Muscle layer of duodenum (tissue), 2 donors: ENCODE results near the gene HBG1.
"Not testable (repeated sequence)": the region's sequence is repeated elsewhere in the genome, so short reads cannot be mapped to it uniquely, and the experiment has no call there.

Source experiments
- H3K27ac ChIP-seq: one replicate; pipeline ENCODE4 v1.7.0; 2013; ENCODE audit warnings: mild to moderate bottlenecking, low read length
- H3K27me3 ChIP-seq: one replicate; pipeline ENCODE4 v1.7.0; 2013; ENCODE audit warnings: low read depth, mild to moderate bottlenecking, control low read depth, low read length
- H3K36me3 ChIP-seq, 2 donors: one replicate each; pipeline ENCODE4 v1.7.0; 2013; ENCODE audit warnings: low read length in 2 of 2, control low read depth in 1 of 2, mild to moderate bottlenecking in 1 of 2; ENCODE audit not compliant: insufficient read depth in 2 of 2, control insufficient read depth in 1 of 2
- H3K4me1 ChIP-seq, 2 donors: one replicate each; pipeline ENCODE4 v1.7.0; 2013; ENCODE audit warnings: low read length in 2 of 2, mild to moderate bottlenecking in 2 of 2, control low read depth in 1 of 2, moderate library complexity in 1 of 2; ENCODE audit not compliant: insufficient read depth in 2 of 2, control insufficient read depth in 1 of 2
- H3K4me3 ChIP-seq, 2 donors: one replicate each; pipeline ENCODE4 v1.7.0; 2013; ENCODE audit warnings: low read length in 2 of 2, low read depth in 1 of 2, mild to moderate bottlenecking in 1 of 2
- H3K9me3 ChIP-seq, 2 donors: one replicate each; pipeline ENCODE4 v1.7.0; 2013; ENCODE audit warnings: low read length in 2 of 2, control low read depth in 1 of 2, mild to moderate bottlenecking in 1 of 2; ENCODE audit not compliant: control insufficient read depth in 1 of 2
- donor health status: healthy.

The HBG1 gene

DNA sequence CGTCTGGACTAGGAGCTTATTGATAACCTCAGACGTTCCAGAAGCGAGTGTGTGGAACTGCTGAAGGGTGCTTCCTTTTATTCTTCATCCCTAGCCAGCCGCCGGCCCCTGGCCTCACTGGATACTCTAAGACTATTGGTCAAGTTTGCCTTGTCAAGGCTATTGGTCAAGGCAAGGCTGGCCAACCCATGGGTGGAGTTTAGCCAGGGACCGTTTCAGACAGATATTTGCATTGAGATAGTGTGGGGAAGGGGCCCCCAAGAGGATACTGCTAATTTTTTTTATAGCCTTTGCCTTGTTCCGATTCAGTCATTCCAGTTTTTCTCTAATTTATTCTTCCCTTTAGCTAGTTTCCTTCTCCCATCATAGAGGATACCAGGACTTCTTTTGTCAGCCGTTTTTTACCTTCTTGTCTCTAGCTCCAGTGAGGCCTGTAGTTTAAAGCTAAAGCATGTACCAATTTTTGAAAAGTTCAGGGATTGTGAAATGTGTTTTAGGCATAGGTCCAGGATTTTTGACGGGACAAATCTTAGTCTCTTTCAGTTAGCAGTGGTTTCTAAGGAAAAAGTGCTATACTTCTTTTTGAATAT lies at the start of gene HBG1:
TSS of gene HBG1 (minus strand) at position 51 of the 590 bp plus-strand sequence. CDS start 53 bp downstream, outside the sequence.
- not testable (repeated sequence) for H3K9me3 ChIP-seq, H3K36me3 ChIP-seq, H3K4me1 ChIP-seq, H3K27me3 ChIP-seq, H3K4me3 ChIP-seq, H3K27ac ChIP-seq

DNA sequence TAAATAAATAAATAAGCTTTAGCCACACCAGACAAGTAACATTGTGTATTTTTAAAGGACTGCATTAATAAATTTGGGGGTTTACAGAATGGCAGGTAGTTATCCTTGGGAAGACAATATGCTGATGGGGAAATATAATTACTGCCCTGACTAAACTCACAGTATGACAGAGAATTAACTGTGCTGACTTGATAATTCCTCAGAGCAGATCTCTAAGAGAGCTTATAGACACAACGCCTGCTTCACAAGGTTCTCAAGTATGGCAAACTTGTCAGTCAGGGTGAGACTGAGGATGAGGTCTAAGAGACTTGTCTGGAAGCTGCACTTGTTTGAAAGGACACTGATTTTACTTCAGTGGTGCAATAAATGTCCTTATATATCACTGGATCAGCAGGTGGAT lies 48.8 kb upstream of the HBG1 start:
- Histone ChIP-seq H3K4me1 (no peaks in the 10 kb centered on the region), H3K27ac (no peak overlapping the region), H3K36me3 (no peaks in the 10 kb centered on the region), H3K4me3 (no peak overlapping the region), H3K27me3 (no peaks in the 10 kb centered on the region), H3K9me3 (no peaks in the 10 kb centered on the region)

DNA sequence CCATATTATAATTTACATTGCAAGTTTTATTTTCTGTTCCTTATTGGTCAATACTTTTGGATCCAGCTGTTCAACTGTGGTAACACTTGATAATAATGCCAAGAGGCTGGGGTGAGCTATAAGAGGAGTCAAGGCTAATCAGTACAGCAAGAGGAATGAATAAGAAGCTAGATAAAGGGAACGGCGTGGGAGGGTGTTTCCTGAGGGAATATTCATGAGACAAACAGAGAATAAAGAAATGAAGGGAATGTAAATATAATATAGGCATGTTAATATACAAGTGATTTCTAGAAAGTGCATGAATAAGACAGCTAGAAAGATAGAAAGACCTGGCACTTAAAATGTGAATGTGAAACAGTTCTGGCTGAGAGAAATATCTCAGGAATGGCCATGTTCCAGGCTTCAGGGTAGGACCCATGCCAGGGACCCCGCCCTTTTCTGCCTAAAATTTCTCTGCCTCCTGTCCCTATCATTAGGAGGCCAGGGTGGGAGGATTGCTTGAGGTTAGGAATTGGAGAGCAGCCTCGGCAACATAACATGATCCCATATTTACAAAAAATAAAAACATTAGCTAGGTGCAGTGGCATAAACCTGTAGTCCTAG lies 48.2 kb upstream of the HBG1 start:
- no peaks in the 10 kb centered on the region for H3K9me3 ChIP-seq

DNA sequence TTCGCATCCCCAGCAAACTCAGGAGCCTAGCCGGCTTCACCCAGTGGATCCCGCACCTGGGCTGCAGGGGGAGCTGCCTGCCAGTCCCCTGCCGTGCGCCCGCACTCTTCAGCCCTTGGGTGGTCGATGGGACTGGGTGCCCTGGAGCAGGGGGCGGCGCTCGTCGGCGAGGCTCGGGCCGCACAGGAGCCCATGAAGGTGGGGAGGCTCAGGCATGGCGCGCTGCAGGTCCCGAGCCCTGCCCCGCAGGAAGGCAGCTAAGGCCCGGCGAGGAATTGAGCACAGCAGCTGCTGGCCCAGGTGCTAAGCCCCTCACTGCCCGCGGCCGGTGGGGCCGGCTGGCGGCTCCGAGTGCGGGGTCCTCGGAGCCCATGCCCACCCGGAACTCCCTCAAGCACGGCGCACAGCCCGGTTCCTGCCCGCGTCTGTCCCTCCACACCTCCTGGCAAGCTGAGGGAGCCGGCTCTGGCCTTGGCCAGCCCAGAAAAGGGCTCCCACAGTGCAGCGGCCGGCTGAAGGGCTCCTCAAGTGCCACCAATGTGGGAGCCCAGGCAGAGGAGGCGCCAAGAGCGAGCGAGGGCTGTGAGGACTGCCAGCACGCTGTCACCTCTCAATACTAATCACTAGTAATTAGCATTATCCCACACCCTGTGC lies 44.8 kb upstream of the HBG1 start:
- H3K36me3 ChIP-seq, H3K4me1 ChIP-seq, H3K27me3 ChIP-seq, H3K9me3 ChIP-seq, H3K27ac ChIP-seq, H3K4me3 ChIP-seq: not testable (repeated sequence)

More for the DNA sequence above, 48.2 kb upstream of the HBG1 start:
- Histone ChIP-seq H3K27me3 (no peaks in the 10 kb centered on the region), H3K4me3 (no peak overlapping the region), H3K27ac (no peak overlapping the region), H3K4me1 (no peaks in the 10 kb centered on the region), H3K36me3 (no peaks in the 10 kb centered on the region)

DNA sequence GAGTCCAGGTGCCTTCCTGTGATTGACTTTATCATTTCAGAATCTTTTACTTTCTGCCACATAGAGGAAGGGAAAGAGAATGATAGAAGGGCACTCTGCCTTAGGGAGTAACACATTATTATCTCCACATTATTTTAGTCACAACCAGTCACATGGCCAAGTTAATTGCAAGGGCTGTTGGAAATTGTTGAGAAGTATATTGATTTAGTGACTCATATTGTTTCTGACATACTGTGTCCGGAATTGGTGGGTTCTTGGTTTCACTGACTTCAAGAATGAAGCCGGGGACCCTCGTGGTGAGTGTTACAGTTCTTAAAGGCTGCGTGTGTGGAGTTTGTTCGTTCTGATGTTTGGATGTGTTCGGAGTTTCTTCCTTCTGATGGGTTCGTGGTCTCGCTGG lies 43.4 kb upstream of the HBG1 start:
- Histone ChIP-seq H3K27ac (no peak overlapping the region), H3K4me1 (no peaks in the 10 kb centered on the region), H3K36me3 (no peaks in the 10 kb centered on the region), H3K9me3 (no peaks in the 10 kb centered on the region), H3K4me3 (no peak overlapping the region), H3K27me3 (no peaks in the 10 kb centered on the region)

DNA sequence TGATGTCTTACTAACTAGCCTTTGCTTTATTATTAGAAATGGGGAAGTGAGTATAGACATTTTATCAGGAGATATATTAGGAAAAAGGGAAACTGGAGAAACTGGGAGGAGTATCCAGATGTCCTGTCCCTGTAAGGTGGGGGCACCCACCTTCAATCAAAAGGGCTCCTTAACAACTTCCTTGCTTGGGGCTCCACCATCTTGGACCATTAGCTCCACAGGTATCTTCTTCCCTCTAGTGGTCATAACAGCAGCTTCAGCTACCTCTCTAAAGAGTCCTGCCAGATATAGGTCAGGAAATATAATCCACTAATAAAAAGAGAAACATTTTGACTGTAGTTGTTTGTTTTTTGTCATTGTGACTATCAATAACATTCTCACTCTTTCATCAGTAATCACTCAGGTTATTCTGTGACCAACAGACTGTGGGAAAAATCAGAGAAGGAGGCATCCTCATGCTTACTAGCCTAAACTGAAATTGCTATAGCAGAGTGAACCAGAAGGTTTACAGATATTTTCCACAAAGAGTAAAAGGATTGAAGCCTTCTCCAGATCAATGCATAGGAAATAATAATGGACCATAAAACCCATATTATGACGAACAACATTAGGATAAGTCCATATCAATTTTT lies 41.7 kb upstream of the HBG1 start:
- H3K4me1 ChIP-seq, result no peaks in the 10 kb centered on the region
- H3K27ac ChIP-seq, result no peak overlapping the region
- no peak overlapping the region for H3K4me3 ChIP-seq
- no peaks in the 10 kb centered on the region for H3K36me3 ChIP-seq
- no peaks in the 10 kb centered on the region for H3K27me3 ChIP-seq
- no peaks in the 10 kb centered on the region for H3K9me3 ChIP-seq

DNA sequence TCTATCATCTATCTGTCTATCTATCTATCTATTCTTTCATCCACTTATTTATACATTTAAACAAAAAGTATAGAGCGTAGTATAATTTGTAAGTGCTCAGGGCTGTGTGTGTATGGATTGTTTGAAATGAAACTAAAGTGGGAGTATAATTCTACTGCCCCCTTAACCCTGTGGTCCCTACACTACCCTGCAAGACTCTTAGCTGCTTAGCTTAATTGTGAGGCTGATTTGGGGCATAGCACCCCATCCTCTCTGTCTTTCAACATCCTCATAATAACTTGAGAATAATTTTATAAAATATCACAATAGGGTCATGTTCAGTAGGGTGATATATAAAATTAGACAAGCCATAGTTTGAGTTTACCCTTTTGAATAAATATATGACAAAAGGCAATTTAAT lies 40.4 kb upstream of the HBG1 start:
- H3K27me3 ChIP-seq, result no peaks in the 10 kb centered on the region
- no peaks in the 10 kb centered on the region for H3K4me1 ChIP-seq
- no peaks in the 10 kb centered on the region for H3K36me3 ChIP-seq
- no peak overlapping the region for H3K4me3 ChIP-seq
- H3K9me3 ChIP-seq, result no peaks in the 10 kb centered on the region
- no peak overlapping the region for H3K27ac ChIP-seq

DNA sequence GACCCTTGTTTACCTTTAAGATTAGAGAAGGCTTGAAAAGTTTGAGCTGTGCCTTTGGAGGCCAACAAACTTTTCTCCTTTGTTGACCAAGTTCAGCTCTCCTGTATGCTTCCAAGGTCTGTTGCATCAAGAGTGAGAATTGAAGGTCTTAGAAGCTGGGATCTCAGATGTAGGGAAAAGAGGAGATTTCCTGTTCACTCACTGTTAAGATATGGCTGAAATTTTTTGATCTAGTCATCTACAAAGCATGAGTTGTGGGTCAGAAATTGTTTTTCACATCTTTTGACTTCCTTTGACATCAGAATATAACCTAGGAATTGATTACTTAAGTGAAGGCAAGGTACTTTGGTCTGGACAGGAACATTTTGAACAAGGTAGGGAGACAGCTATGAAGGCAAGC lies 40.0 kb upstream of the HBG1 start:
- Histone ChIP-seq H3K9me3 (no peaks in the 10 kb centered on the region), H3K36me3 (no peaks in the 10 kb centered on the region), H3K27me3 (no peaks in the 10 kb centered on the region), H3K4me3 (no peak overlapping the region), H3K27ac (no peak overlapping the region), H3K4me1 (no peaks in the 10 kb centered on the region)

DNA sequence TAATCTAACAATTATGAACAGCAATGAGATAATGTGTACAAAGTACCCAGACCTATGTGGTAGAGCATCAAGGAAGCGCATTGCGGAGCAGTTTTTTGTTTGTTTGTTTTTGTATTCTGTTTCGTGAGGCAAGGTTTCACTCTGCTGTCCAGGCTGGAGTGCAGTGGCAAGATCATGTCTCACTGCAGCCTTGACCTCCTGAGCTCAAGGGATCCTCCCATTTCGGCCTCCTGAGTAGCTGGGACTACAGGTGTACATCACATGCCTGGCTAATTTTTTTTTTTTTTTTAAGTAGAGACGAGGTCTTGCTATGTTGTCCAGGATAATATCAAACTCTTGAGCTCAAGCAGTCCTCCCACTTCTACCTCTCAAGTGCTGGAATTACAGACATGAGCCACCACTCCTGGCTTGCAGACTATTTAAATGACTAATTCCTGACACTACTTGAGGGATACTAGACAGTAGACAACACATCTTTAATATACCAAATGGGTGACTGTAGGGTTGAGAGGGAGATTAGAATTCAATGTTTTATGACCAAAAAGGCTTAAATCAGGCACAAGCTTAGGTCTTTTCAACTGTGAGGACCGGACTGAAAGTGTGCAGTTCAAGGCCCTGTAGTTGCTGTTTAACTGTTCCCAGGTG lies 39.4 kb upstream of the HBG1 start:
- Histone ChIP-seq H3K9me3 (no peaks in the 10 kb centered on the region), H3K4me1 (no peaks in the 10 kb centered on the region), H3K4me3 (no peak overlapping the region), H3K27ac (no peak overlapping the region), H3K36me3 (no peaks in the 10 kb centered on the region), H3K27me3 (no peaks in the 10 kb centered on the region)

DNA sequence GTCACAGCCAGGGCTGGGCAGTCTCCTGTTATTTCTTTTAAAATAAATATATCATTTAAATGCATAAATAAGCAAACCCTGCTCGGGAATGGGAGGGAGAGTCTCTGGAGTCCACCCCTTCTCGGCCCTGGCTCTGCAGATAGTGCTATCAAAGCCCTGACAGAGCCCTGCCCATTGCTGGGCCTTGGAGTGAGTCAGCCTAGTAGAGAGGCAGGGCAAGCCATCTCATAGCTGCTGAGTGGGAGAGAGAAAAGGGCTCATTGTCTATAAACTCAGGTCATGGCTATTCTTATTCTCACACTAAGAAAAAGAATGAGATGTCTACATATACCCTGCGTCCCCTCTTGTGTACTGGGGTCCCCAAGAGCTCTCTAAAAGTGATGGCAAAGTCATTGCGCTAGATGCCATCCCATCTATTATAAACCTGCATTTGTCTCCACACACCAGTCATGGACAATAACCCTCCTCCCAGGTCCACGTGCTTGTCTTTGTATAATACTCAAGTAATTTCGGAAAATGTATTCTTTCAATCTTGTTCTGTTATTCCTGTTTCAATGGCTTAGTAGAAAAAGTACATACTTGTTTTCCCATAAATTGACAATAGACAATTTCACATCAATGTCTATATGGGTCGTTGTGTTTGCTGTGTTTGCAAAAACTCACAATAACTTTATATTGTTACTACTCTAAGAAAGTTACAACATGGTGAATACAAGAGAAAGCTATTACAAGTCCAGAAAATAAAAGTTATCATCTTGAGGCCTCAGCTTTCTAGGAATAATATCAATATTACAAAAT lies 38.6 kb upstream of the HBG1 start:
- no peak overlapping the region for H3K27ac ChIP-seq
- no peak overlapping the region for H3K4me3 ChIP-seq
- H3K27me3 ChIP-seq, result no peaks in the 10 kb centered on the region
- H3K9me3 ChIP-seq, result no peaks in the 10 kb centered on the region
- H3K36me3 ChIP-seq, result no peaks in the 10 kb centered on the region
- no peaks in the 10 kb centered on the region for H3K4me1 ChIP-seq

DNA sequence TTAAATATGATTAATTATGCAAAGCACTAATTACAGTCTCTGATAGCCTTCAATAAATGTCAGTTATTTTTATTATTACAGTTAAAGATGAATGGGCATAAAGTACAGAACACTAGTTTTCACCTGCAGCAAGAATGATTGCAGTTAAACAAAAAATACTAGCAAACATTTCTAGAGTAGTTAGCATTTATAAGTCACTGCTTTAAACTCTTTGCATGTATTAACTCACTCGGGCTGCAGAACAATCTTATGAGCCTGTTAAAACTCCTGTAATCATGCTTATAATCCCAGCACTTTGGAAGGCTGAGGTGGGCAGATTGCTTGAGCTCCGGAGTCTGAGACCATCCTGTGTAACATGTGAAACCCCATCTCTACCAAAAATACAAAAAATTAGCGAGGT lies 37.2 kb upstream of the HBG1 start:
- H3K9me3 ChIP-seq, result no peaks in the 10 kb centered on the region
- no peaks in the 10 kb centered on the region for H3K36me3 ChIP-seq
- H3K4me1 ChIP-seq, result no peaks in the 10 kb centered on the region
- no peaks in the 10 kb centered on the region for H3K27me3 ChIP-seq
- no peak overlapping the region for H3K27ac ChIP-seq
- no peak overlapping the region for H3K4me3 ChIP-seq
